ENCODE data around the gene RFPL2. TPM values are rescaled to one million over a fixed set of nuclear protein-coding genes. Genes with fewer than 3 reads are reported as not detected.

RFPL2 gene
- total and polyA plus RNA-seq, 2 of the 13 experiments (the other 11 are each of a cell fraction or from before 2014, with no cell fraction given), result not detected

GRCh38 chr22:32205974-32206773 lies 1.3 kb upstream of the RFPL2 start:
- Histone ChIP-seq H3K4me2 (ENCODE audit: low read depth, low read length) (peak overlapping the region; percentile 37), H3K4me1 (ENCODE audit: insufficient read depth, low read length) (peaks cover 27% of the 10 kb centered on the region), H3K79me2 (ENCODE audit: insufficient read depth, low read length) (no peaks in the 10 kb centered on the region), H3K27me3 (ENCODE audit: control insufficient read depth in 1 of 2, insufficient read depth in 2 of 2, low read length in 2 of 2) (no peaks in the 10 kb centered on the region; a peak in 1 of 5 replicates), H3K27ac (ENCODE audit: extremely low read length, insufficient read depth, low read length) (no peak overlapping the region), H3K36me3 (replicated peaks in 1 of 2; ENCODE audit: control insufficient read depth in 1 of 2, insufficient read depth in 2 of 2, low read length in 2 of 2) (no peaks in the 10 kb centered on the region), H3K9me3 (ENCODE audit: low read length) (no peaks in the 10 kb centered on the region), H3K9ac (ENCODE audit: insufficient read depth, low read depth, low read length) (no peak overlapping the region), H3K4me3 (replicated peaks in 1 of 3; ENCODE audit: insufficient read depth in 1 of 3, low read depth in 2 of 3, low read length in 3 of 3) (peak overlapping the region in 1 of 3 experiments; percentile 12; a peak in 1 of 6 replicates), H4K20me1 (ENCODE audit: insufficient read depth, low read length) (no peaks in the 10 kb centered on the region), H2AFZ (ENCODE audit: low read length) (no peak overlapping the region)
- ATAC-seq (peak; percentile 36), DNase-seq (ENCODE audit: low spot score) (no peak), FAIRE-seq (no peak)
- in situ Hi-C loops (cut with HindIII; ENCODE audit: extremely low pct_ligation_motif_present, low pct_unique_long_range_greater_than_20kb) (no loop called here), intact Hi-C loops (cut with micrococcal nuclease; ENCODE audit: unreplicated experiment) (no loop called here)
- ChIA-PET POLR2A (no interaction called here), CTCF (ENCODE audit: low intra/inter-chr PET ratio, low total read pairs) (interaction anchor here (1.1 kb wide), 1 partner anchor 60 kb away, joined by 5 read pairs; no protein-coding TSS in a partner anchor)
- 93% methylated on average over 5 of the region's 30 CpGs for WGBS (ENCODE audit: low lambda C conversion rate)
- BruUV-seq (replicated peaks), result no TSS peak
- TF ChIP-seq ZNF281 (CRISPR knock-in tag; IDR thresholded peaks at IDR 0.05; ENCODE audit: borderline replicate concordance) (peak; percentile 55; the same call in 1 of the 2 replicates), ZNF7 (CRISPR knock-in tag; IDR thresholded peaks at IDR 0.05) (no peak), ZBTB7B (CRISPR knock-in tag; IDR thresholded peaks at IDR 0.05) (0 out of 2 replicates have a peak, but pooled peaks have one; percentile 18), ZNF710 (CRISPR knock-in tag; IDR thresholded peaks at IDR 0.05; ENCODE audit: borderline replicate concordance) (no peak), SMARCE1 (IDR thresholded peaks at IDR 0.05; ENCODE audit: borderline replicate concordance) (no peak), MXI1 (IDR thresholded peaks at IDR 0.05; ENCODE audit: borderline replicate concordance, low read depth, low read length) (no peak), SKI (IDR thresholded peaks at IDR 0.05; ENCODE audit: partially characterized antibody) (no peak), ZKSCAN5 (CRISPR knock-in tag; IDR thresholded peaks at IDR 0.05) (peak; percentile 65), TARDBP (CRISPR knock-in tag; IDR thresholded peaks at IDR 0.05) (no peak), ZNF75D (CRISPR knock-in tag; IDR thresholded peaks at IDR 0.05; ENCODE audit: borderline replicate concordance) (no peak), ZNF207 (IDR thresholded peaks at IDR 0.05; ENCODE audit: borderline replicate concordance) (no peak), EEA1 (CRISPR knock-in tag; IDR thresholded peaks at IDR 0.05; ENCODE audit: borderline replicate concordance) (no peak), YEATS4 (CRISPR knock-in tag; IDR thresholded peaks at IDR 0.05; ENCODE audit: borderline replicate concordance) (no peak), UBTF (CRISPR knock-in tag; IDR thresholded peaks at IDR 0.05) (0 out of 2 replicates have a peak, but pooled peaks have one; percentile 5), SYNCRIP (IDR thresholded peaks at IDR 0.05; ENCODE audit: insufficient read depth, low read depth, low read length) (no peak), MIER2 (CRISPR knock-in tag; IDR thresholded peaks at IDR 0.05) (no peak)

Data from HepG2 (cell line).